Gastroesophageal sphincter (tissue), 4 donors: ENCODE data around the gene SDC1. TPM values are rescaled to one million over a fixed set of nuclear protein-coding genes. Genes with fewer than 3 reads are reported as not detected.
"Not testable (repeated sequence)": the region's sequence is repeated elsewhere in the genome, so short reads cannot be mapped to it uniquely, and the experiment has no call there.

Experiments
- ATAC-seq: fragments of 150-250 bp; one replicate; pipeline ENCODE4 v1.9.1; 2016; ENCODE audit warnings: mild to moderate bottlenecking, moderate library complexity
- H3K27ac ChIP-seq, 4 donors: fragments of 200-600 bp; sonication (generic) in 3 of 4; 1 replicate in 3 of 4; 2 replicates in 1 of 4; pipeline ENCODE4 v1.5.1; 2016 to 2019
- H3K27me3 ChIP-seq: fragments of 200-600 bp; sonication (generic); one replicate; pipeline ENCODE4 v1.5.1; 2019
- H3K36me3 ChIP-seq, 2 donors: fragments of 200-600 bp; sonication (generic); one replicate each; pipeline ENCODE4 v1.5.1; 2019; ENCODE audit warnings: control low read depth in 1 of 2
- H3K4me1 ChIP-seq, 3 donors: fragments of 200-600 bp; sonication (generic); 1 replicate in 2 of 3; 2 replicates in 1 of 3; pipeline ENCODE4 v1.5.1; 2016 to 2019; ENCODE audit warnings: control low read depth in 2 of 3
- H3K4me3 ChIP-seq, 2 donors: fragments of 200-600 bp; sonication (generic); one replicate each; pipeline ENCODE4 v1.5.1; 2019; ENCODE audit warnings: mild to moderate bottlenecking in 1 of 2, moderate library complexity in 1 of 2
- H3K9me3 ChIP-seq, 3 donors: fragments of 200-600 bp; sonication (generic); one replicate each; pipeline ENCODE4 v1.5.1; 2017 to 2019; ENCODE audit warnings: control low read depth in 2 of 3
- EP300 ChIP-seq: sonication (generic); formaldehyde crosslinking; IDR thresholded peaks from one replicate; pipeline ENCODE4 v1.6.1; 2017; ENCODE audit warnings: antibody characterized with exemption, mild to moderate bottlenecking
- POLR2A ChIP-seq, 2 donors: fragments of 450-650 bp; IDR thresholded peaks; one replicate each; pipeline ENCODE4 v1.6.1; 2017; ENCODE audit warnings: antibody characterized with exemption in 2 of 2, mild to moderate bottlenecking in 2 of 2, moderate library complexity in 1 of 2
- POLR2AphosphoS5 ChIP-seq: sonication (generic); formaldehyde crosslinking; IDR thresholded peaks from one replicate; pipeline ENCODE4 v1.6.1; 2017; ENCODE audit warnings: antibody characterized with exemption
- WGBS, 2 donors: methylation state at CpG; one replicate each; pipeline ENCODE4 v1.1.5; 2018; ENCODE audit warnings: low coverage in 1 of 2; 5-methylcytosine and 5-hydroxymethylcytosine counted together
- total RNA-seq, 4 donors: library from RNA; depleted of rRNA; stranded (reverse); fragments of >200 nt; gene quantifications; one replicate each; pipeline ENCODE4 v1.1.0, GENCODE V29; 2016
- TF ChIP-seq, protein P1 (sequence below), 4 experiments: fragments of 200-600 bp in 2 of 4; fragments of 450-650 bp in 2 of 4; sonication (generic) in 1 of 4; IDR thresholded peaks; one replicate each; pipeline ENCODE4 v1.5.1; 2017 to 2019; ENCODE audit warnings: antibody characterized with exemption in 4 of 4, mild to moderate bottlenecking in 2 of 4, moderate library complexity in 2 of 4

The SDC1 gene
- total RNA-seq, 4 donors from 2014 or later = 1.1 to 29.5 (median 1.8) TPM

- Histone ChIP-seq H3K4me3 (no peak overlapping the region), H3K4me1 (no peaks in the 10 kb centered on the region), H3K27me3 (no peaks in the 10 kb centered on the region), H3K27ac (no peak overlapping the region), H3K36me3 (peaks cover 15 to 81% of the 10 kb centered on the region in 2 donors), H3K9me3 (no peaks in the 10 kb centered on the region)
- ATAC-seq = no peak
- TF ChIP-seq EP300 (no peak), POLR2AphosphoS5 (no peak), POLR2A (IDR thresholded peaks at IDR 0.05) (no peak)
- TF ChIP-seq, protein P1, sequence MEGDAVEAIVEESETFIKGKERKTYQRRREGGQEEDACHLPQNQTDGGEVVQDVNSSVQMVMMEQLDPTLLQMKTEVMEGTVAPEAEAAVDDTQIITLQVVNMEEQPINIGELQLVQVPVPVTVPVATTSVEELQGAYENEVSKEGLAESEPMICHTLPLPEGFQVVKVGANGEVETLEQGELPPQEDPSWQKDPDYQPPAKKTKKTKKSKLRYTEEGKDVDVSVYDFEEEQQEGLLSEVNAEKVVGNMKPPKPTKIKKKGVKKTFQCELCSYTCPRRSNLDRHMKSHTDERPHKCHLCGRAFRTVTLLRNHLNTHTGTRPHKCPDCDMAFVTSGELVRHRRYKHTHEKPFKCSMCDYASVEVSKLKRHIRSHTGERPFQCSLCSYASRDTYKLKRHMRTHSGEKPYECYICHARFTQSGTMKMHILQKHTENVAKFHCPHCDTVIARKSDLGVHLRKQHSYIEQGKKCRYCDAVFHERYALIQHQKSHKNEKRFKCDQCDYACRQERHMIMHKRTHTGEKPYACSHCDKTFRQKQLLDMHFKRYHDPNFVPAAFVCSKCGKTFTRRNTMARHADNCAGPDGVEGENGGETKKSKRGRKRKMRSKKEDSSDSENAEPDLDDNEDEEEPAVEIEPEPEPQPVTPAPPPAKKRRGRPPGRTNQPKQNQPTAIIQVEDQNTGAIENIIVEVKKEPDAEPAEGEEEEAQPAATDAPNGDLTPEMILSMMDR (IDR thresholded peaks at IDR 0.05) = no peak
- WGBS, 2 donors = 91 to 93% methylated on average over 1 of the region's 1 CpG
Measured at GRCh38 chr2:20257411-20257810, 32.5 kb upstream of the SDC1 start.

GRCh38 chr2:20254731-20255130 is 29.8 kb upstream of the SDC1 start:
- WGBS, 2 donors = 91 to 93% methylated on average over 4 of the region's 4 CpGs
- peaks cover 11 to 80% of the 10 kb centered on the region in 2 donors for H3K36me3 ChIP-seq
- no peaks in the 10 kb centered on the region for H3K9me3 ChIP-seq

GRCh38 chr2:20250436-20250835 is 25.5 kb upstream of the SDC1 start:
- TF ChIP-seq, protein P1 (IDR thresholded peaks at IDR 0.05) = no peak
- TF ChIP-seq EP300 = no peak
- ATAC-seq = no peak
- H3K9me3 ChIP-seq = no peaks in the 10 kb centered on the region
- H3K4me1 ChIP-seq = no peaks in the 10 kb centered on the region
- H3K4me3 ChIP-seq = no peak overlapping the region
- H3K27ac ChIP-seq = no peak overlapping the region
- peaks cover 11 to 90% of the 10 kb centered on the region in 2 donors for H3K36me3 ChIP-seq
- H3K27me3 ChIP-seq = no peaks in the 10 kb centered on the region

More at GRCh38 chr2:20254731-20255130, 29.8 kb upstream of the SDC1 start:
- no peaks in the 10 kb centered on the region for H3K4me1 ChIP-seq
- H3K4me3 ChIP-seq = no peak overlapping the region
- no peak overlapping the region for H3K27ac ChIP-seq
- no peak for ATAC-seq
- TF ChIP-seq, protein P1 (IDR thresholded peaks at IDR 0.05) = no peak
- TF ChIP-seq EP300 (no peak), POLR2AphosphoS5 (no peak), POLR2A (IDR thresholded peaks at IDR 0.05) (no peak)
- no peaks in the 10 kb centered on the region for H3K27me3 ChIP-seq

- no peak for ATAC-seq
- WGBS, 2 donors = 68 to 86% methylated on average over 3 to 6 of the region's 6 CpGs
- Histone ChIP-seq H3K36me3 (peaks cover 3 to 78% of the 10 kb centered on the region in 2 donors), H3K4me3 (no peak overlapping the region), H3K27me3 (no peaks in the 10 kb centered on the region), H3K4me1 (no peaks in the 10 kb centered on the region), H3K9me3 (no peaks in the 10 kb centered on the region), H3K27ac (no peak overlapping the region)
- TF ChIP-seq POLR2AphosphoS5 = no peak
Measured at GRCh38 chr2:20249170-20249569, 24.2 kb upstream of the SDC1 start.

DNA sequence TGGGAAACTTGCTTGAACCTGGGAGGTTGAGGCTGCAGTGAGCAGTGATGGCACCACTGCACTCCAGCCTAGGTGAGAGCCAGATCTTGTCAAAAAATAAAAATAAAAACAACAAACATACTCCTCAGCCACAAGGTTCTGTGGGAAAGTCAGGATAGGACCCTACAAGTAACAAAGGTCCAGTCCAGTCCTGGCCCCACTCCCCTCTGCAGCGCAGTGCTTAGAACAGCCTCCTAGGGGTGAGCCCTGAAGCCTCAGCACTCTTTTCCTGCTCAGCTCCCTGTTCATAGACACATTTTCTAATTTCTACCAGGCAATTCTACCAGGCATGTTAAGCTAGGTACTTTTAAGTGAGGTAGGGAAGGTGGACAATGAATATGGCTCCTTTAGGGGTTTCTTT is 22.2 kb upstream of the SDC1 start:
- peaks cover 0 to 57% of the 10 kb centered on the region in 2 donors for H3K36me3 ChIP-seq
- H3K4me1 ChIP-seq = peaks cover 0 to 3% (median 0%) of the 10 kb centered on the region in 3 donors
- WGBS, 2 donors = 100% methylated on average over 1 of the region's 1 CpG
- no peaks in the 10 kb centered on the region for H3K9me3 ChIP-seq
- H3K27ac ChIP-seq = no peak overlapping the region
- no peaks in the 10 kb centered on the region for H3K27me3 ChIP-seq
- TF ChIP-seq POLR2A (IDR thresholded peaks at IDR 0.05) (no peak), POLR2AphosphoS5 (no peak), EP300 (no peak)
- TF ChIP-seq, protein P1 (IDR thresholded peaks at IDR 0.05) = no peak
- ATAC-seq = no peak
- H3K4me3 ChIP-seq = no peak overlapping the region

DNA sequence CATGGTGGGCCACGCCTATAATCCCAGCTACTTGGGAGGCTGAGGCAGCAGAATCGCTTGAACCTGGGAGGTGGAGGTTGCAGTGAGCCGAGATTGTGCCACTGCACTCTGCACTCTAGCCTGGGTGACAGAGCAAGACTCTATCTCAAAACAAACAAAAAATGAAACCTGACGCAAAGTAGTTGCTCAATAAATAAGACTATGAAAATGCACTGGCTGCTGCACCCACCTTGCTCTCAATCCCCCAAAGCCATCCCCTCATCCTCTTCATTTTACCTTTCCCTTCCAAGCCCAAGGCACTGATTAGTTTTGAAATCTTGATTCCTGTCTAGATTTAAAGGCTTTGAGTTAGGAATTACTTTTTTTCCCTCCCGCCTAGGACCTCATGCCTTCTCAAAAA is 18.7 kb upstream of the SDC1 start:
- not testable (repeated sequence) for H3K27ac ChIP-seq, ATAC-seq, H3K9me3 ChIP-seq, H3K4me1 ChIP-seq, H3K4me3 ChIP-seq, H3K27me3 ChIP-seq
- WGBS, 2 donors = 78 to 87% methylated on average over 3 of the region's 5 CpGs
- peaks cover 0 to 30% of the 10 kb centered on the region in 2 donors for H3K36me3 ChIP-seq
